Activated CD8-positive, alpha-beta memory T cell treated with anti-CD3 and anti-CD28 coated beads, Interleukin-2, amount 50 U/mL, for 1 hour (primary cell): Measurements from ENCODE around the gene ADRM1.

ENCODE experiments used
- DNase-seq: peaks from one replicate; pipeline ENCODE4 v3.0.0-alpha.2; 2020; ENCODE audit errors: extremely low read depth

ADRM1 gene

DNA sequence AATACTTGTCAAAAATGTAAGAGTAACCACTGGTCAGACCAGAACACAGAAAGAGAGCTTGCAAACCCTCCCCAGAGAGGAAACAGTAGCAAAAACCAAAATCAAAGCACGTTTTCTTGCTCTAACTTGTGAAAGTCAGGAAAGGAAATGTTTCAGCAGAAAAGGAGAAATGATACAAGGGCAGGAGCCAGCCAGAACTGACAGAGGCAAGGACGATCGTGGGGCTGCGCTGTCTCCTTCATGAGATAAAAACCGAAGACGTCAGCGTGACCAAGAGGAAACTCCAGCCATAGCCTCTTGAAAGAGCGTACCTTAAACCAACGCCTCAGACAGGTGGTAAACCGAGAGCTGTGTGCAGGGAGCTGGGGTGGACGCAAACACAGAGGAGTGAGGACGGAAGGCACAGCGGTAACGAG lies 36.9 kb downstream of the ADRM1 start:
- DNase-seq: no peak

DNA sequence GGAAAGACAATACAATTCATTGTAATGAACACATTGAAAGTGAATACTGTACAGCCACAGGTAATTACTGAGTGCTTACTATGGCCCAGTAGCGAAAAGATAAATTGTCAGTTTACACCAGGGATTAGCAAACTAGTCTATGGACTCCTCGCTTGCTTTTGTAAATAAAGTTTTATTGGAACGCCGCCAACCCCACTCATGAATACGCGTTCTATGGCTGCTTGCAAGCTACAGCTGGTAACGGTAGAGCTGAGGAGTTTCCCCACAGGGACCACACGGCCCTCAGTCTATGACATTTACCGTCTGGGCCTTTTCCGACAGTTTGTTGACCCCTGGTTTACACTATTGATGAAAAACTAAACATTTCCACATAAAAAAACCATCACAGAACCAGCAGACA lies 40.1 kb downstream of the ADRM1 start:
- DNase-seq: no peak

DNA sequence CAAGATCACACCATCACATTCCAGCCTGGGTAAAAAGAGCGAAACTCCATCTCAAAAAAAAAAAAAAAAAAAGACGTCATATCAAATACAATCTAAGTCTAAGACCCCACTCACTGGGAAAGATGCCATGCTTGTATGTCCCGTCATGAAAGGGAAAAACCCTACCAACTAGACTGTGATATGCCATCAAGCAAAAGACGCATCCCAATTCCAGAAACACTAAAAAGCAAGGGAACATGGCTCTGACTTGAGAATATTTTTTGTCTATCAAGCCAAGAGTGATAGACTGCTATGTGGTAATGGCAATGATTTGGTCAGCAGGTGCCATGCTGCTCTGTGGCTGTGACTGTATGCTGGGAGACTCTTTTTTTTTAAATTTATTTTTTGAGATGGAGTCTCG lies 41.3 kb downstream of the ADRM1 start:
- DNase-seq: no peak

DNA sequence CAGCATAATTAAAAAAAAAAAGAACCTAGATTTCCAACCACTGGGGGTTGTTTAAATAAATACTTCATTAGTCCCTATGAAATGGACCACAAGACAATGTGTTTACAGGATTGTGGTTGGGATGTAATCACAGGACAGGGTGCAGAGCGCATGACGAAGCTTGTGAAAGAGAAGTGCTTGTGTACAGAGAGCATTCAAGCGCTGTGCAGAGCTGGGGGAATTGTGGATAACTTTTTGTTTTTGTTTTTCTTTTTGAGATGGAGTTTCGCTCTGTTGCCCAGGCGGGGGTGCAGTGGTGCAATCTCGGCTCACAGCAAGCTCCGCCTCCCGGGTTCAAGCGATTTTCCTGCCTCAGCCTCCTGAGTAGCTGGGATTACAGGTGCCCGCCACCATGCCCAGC lies 42.0 kb downstream of the ADRM1 start:
- DNase-seq: no peak

DNA sequence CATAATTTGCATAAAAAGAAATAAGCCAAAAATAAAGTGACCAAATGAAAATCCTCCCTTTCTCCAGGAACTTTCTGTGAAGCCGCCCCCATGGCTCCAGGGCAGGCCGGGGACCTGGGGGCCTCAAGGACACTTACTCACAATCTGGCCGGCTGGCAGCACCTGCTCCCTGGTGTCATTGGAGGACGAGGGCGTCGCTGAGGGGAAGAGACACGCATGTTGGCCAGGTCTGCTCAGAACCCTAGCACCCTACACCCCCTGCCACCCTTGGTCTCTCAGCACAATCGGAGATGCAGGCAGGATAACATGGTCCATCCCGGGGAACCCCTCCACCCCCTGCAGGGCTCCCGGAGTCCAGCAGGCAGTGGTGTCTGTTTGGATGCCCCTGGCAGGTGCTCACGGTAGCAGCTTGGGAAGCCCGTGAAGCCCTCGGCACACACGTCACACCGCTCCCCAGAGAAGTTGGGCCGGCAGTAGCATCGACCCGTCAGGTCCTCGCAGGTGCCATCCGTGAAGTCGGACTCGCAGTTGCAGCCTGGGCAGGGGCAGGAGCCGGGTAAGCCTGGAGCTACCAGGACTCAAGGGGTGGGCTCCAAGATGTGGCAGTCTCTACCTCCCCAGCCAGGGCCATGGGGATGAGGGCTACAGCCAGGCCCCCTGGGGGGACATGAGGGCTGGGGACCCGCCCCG lies 43.0 kb downstream of the ADRM1 start:
- DNase-seq: no peak

DNA sequence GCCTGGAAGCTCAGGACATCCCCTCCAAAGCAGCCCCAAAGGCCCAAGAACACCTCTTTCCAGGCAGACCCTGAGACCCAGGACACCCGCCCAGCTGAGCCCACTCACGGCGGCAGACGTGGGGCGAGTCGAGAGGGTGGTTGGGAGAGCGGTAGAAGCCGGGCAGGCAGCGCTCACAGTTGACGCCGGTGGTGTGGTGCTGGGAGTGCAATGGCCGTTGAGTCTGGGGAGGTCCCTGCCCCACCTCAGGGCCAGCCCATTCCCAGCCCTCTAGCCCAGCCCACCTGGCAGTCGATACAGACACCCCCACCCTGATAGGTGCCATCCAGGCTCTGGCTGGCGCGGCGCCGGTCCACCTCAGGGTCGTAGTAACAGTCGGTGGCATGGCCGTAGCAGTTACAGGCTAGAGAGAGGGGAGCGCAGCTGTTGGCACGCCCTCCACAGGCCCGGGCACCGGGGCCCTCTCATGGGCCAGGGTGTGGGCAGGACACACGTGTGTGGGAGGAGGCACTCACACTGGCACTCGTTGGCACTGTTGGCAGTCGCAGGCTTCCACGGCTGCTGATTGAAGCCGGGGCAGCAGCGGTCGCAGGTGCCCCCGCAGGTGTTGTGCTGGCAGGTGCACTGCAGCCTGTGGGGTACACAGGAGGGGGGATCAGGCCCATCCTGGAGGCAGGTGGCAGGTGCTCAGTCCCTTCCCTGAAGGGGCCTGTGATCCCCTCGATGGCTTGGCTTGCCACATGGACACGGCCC lies 43.8 kb downstream of the ADRM1 start:
- DNase-seq: no peak

DNA sequence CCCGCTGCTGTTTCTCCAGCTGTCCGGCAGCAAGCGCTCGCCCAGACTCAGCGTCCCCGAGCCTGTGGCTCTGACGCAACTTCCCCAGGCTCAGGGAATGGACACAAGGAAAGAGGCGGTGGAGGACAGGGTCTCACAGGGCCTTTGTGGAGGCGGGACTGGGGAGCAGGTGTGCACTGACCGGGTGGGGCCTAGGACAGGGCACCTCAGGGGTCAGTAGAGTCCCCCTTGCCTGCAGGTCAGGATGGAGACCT lies 44.3 kb downstream of the ADRM1 start:
- DNase-seq: no peak

DNA sequence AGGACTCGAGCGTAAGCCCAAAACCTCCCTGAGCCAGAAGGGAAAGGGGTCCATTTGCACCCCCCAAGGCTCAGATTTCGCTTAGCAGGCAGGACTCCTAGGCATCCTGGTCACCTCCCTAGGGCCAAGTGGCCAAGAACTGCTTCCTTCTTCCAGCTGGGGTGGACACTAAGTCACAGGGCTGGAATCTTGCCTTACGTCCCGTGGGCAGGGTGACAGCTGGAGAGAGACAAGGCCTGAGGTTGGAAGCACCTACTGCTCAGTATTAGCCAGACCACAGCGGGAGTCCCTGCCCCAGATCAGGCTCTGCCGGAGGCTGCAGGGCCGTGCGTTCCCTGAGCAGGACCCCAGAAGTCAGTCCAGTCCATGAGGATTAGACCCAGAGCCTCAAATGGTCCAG lies 44.6 kb downstream of the ADRM1 start:
- DNase-seq: no peak

DNA sequence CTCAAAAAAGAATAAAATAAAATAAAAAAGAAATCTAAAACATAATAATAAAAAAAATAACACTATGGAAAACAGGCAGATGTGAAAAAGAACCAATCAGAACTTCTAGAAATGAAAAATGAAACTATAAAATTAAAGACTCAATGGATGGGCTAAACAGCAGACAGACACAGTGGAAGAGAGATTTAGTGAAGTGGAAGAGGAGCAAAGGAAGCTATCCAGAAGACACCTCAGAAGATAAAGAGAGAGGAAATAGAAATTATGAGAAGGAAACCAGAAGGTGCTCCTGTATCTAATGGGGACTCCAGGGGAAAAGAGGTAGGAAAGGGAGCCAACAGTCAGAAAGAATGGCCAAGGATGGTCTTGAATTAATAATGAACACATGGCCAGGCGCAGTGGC lies 45.8 kb downstream of the ADRM1 start:
- no peak for DNase-seq

DNA sequence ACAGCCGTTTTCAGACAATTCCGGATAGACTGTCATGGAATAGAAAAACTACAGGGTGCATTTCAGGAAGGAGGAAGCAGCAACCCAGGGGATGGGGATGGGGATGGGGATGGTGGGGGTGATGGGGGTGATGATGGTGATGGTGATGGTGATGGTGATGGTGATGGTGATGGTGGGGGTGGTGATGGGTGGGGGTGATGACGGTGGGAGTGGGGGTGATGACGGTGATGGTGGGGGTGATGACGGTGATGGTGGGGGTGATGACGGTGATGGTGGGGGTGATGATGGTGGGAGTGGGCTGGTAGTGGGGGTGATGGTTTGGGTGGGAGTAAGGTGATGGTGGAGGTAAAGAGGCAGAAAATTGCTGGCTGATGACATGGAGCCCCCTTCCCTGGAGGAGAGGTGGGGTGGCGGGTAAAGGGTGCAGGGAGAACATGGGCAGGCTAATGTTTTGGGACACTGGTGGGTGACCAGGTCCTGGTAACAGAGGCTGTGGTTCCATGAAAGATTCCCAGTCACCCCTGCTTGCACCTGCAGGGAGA lies 46.8 kb downstream of the ADRM1 start:
- DNase-seq: no peak

DNA sequence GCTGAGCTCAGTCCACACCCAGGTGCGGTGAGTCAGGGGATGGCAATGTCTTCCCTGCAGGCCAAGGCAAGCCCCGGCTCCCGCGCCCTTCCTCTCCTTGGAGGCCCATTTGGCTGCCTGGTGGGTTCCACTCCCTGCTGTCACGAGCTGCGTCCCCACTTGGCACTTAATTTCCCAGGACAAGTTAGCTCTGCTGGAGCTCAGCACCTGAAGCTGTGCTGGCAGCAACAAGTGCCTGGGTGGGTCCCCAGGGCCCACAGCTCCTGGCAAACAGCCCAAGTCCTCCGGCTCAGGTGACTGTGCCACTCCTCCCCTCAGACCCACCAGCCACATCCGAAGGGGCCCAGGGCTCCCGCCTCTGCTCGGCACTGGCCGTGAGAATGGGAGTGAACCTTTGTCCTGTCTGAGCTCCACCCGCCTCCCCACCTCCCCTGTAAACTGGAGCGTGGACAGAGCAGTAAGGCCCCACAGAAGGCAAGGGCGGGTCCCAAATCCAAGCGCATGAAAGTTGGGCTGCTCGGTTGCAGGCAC lies 47.4 kb downstream of the ADRM1 start:
- DNase-seq: no peak

DNA sequence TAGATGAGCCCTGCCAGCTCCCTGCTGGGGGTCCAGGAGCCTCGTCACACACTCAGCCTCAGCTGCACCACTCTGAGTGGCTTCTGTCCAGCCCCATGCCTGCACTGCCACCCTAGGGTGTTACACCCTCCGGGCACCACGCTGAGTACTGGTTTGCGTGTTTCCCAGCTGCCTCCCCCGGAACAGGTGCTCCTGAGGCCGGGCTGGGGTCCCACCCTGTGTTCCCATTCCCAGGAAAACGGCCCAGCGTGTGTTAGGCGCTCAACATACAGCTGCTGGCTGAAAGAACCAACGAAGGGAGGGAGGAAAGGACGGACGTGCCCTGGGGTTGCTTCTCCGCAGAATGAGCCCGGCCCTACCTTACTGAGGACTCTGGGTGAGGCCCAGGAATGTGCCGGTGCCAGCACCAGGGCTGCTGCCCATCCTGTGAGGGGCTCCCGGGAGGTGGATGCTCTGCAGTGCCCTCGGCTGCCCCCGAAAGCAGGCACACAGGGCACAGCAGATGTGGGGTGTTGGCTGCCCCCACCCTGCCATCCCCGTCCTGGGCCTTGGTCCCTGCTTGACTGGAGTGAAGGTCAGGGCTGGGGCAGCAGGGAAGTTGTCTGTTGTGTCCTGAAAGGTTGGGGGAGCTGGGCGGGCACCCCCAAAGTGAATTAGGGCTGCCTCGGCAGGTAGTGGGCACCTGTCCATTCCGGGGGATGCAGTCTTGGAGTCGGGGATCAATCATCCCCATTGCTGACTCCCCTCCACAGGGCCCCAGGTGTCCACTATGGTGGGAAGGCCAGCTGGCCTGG lies 48.0 kb downstream of the ADRM1 start:
- no peak for DNase-seq

DNA sequence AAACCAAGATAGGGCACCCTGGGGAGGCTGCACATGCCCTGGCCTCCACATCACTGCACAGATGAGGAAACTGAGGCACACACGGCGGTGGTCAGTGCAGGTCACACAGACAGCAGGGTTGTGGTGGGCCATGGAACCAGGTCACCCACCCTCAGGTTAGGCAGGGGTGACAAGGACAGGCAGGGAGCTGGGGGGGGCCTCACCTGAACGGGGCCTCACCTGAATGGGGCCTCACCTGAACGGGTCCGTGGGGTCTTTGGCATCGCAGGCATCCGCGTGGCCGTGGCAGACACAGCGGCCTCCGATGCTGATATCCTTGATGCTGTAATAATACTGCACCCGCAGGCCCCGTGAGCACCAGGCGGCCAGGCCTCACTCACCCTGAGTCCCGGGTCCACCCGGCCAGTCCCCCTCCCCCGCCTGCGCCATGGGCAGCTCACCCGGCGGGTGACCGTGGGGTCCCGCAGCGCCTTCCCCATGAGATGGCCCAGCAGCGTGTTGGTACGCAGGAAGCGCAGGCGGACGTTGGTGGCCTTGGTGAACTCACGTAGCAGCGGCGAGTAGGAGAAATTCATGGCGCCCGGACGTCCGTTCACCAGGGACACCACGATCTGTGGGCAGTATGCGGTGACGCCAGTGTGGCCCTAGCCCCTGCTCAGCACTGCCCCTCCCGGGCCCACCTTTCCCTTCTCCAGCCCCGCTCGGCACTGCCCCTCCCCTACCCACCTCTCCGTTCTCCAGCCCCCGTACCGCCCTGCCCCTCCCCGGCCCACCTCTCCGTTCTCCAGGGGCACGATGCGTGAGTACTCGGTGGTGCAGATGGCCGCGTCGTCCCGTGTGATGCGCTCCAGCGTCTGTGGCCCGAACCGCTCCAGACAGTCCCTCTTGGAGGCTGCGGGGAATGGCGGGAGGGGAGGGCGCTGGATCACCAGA lies 48.9 kb downstream of the ADRM1 start:
- no peak for DNase-seq

DNA sequence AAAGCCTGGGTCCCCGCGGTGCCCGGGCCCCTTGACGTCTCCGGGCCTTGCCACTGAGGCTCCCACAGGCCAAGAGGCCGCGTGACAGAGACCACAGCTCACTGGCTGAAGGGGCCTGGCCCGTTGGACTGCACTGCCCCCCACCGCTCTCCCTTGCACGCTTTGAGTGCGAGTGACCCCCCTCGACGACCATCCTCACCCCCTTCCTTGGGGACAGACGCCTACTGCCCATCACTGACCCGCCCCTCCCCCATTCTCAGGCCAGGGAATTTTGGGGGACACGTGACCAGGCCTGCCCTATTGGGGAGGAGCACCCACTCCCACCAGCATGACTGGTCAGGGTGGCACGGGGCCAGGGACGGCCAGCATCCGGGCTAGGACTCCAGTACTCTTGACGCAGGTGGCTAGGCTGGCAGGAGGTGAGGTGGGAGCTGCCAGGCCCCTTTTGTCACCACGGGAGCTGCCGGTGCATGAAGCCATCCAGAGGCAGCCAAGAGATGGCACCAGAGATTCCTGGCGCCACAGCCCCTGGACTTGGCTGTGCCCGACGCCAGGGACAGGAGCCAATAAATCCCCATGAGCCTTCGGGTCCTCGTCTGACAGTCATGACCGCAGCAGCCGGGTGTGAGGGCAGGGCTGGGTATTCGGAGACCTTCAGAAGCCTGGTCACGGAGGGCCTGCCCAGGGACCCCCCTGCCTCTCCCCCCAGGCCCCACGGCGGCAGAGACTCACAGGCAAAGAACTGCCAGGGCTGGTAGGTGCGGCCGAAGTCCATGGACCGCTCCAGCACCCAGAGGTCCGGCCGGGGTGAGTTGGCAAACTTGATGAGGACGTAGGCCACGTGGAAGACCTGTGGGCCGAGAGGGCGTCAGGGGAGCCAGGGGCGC lies 49.8 kb downstream of the ADRM1 start:
- no peak for DNase-seq

DNA sequence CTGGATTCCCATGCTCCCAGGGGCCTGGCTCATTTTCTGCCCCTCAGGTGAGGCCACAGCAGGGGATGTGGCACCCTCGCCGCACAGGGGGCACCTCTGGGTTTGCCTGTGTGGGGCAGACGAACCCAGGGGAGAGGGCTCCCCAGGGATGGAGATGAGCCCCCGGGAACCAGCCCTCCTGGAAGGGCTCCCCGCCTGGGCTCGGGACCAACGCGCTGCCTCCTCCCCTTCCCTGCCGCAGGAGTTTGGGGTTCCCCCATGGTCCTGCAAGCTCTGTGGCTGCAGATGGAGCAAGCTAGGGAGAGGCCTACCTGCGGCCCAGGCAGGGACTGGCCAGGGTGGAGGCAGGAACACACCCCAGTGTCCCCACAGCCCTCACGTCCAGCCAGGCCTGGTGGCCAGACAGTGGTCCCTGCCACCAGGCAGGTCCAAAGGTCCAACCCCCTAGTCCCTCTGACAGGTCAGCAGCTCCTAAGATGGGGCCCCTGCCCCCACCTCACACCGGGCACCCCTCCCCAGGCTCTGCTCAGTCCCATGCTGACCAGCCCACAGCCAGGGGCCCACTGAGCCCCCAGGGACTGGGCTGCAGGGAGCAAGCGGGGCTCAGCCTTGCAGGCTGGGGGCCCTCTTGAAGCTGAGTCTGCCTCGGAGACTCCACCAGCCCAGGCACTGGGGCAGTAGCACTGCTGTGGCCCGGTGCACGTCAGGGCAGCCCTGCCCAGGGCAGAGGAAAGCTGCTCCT lies 50.7 kb downstream of the ADRM1 start:
- no peak for DNase-seq

DNA sequence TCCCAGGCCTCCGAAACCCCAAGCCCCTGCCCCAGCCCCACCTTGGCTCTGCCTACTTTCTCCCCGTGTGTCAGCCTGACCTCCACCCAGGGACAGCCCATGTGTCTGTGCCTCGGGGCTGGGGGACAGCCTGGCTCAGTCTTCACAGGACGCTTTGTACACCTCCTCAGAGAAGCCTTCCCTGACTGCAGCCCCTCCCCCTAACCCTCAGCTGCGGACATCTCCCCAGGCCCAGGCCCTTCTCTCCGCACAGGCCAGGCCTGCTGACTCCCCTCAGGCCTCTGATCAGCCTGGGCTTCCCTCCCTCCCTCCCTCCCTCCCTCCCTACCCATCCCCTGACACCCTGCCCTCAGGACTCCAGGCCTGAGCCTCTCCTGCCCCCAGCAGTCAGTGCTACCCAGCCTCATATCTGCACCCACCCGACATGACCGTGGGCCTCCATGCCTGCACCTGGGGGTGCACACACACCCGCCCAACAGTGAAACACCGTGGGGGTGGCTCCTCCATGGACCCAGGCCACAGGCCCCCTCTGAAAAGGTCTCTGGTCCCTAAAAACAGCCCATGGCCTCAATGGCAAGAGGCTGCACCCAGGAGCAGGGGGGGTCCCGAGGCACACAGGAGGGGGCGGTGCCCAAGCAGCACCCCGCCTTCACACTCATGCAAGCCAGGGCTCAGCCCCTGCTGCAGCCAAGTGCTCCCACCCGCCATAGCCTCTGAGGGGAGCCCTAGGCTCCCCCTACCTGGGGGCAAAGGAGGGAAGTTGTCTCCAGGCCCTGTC lies 51.4 kb downstream of the ADRM1 start:
- DNase-seq: no peak

DNA sequence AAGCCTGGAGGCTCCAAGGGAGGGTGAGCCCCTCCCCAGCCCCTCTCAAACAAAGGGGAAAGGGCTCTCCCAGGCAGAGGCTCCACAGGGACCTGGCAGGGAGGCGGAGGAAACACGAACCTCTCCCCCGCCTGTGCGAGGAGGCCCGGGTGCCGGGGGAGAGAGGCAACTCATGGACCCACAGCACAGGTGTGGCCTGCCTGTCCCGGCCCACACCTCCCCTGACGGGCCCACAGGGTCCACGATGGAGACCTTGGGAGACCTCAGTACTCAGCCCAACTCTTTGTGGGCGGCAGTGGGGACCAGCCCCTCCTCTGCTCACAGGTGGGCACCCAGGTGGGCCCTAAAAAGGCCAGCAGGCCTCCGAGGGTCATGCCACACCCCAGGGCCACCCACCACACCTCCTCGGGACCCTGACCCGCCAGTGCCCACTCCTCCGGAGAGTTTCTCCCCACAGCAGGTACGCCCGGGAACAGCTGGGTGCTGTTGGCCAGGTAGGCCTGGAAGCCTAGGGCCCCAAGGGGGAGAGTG lies 52.1 kb downstream of the ADRM1 start:
- DNase-seq: no peak

DNA sequence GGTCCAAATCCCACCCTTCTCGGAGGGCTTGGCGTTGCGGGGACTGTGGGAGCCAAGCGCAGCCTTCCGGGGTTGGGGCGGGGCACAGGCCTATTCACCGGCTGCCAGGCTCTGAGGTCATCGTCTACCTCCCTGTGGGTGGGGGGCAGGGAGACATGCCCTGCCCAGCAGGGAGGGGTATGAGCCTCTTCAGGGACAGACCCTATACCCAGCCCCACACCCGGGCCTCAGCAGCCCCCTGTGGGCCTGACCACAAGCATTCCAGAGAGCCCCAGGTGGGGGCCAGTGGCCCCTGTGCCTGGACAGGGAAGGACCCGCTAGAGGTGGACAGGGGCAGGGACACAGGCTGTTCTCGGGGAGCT lies 52.7 kb downstream of the ADRM1 start:
- no peak for DNase-seq
